HepG2 (cell line): ENCODE data around the gene TYMS. TPM values are rescaled to one million over a fixed set of nuclear protein-coding genes. Genes with fewer than 3 reads are reported as not detected.
A peak's percentile ranks its signal among the peaks of the same experiment; 100 is the strongest.

Experiments
- CCDC6 ChIP-seq: sonication (generic); formaldehyde crosslinking; IDR thresholded peaks from 2 replicates; pipeline ENCODE4 v1.8.1; 2022; ENCODE audit warnings: mild to moderate bottlenecking, missing genetic modification reagents, moderate library complexity
- GZF1 ChIP-seq: sonication (generic); formaldehyde crosslinking; IDR thresholded peaks from 2 replicates; pipeline ENCODE4 v1.5.1; 2020; ENCODE audit warnings: mild to moderate bottlenecking, missing genetic modification reagents
- HDAC1 ChIP-seq: sonication (generic); formaldehyde crosslinking; IDR thresholded peaks from 2 replicates; pipeline ENCODE4 v1.5.1; 2020; ENCODE audit warnings: mild to moderate bottlenecking, missing genetic modification reagents
- HMG20A ChIP-seq: IDR thresholded peaks from 2 replicates; pipeline ENCODE4 v1.6.1; 2016; ENCODE audit warnings: borderline replicate concordance
- HNF4G ChIP-seq, 2 experiments: sonication (generic) in 1 of 2; formaldehyde crosslinking in 1 of 2; IDR thresholded peaks; 2 replicates each; pipeline versions ENCODE4 v1.4.0 to v1.6.1; 2011 to 2020; ENCODE audit warnings: borderline replicate concordance in 2 of 2, low read depth in 2 of 2, mild to moderate bottlenecking in 2 of 2, low read length in 1 of 2, missing genetic modification reagents in 1 of 2, moderate library complexity in 1 of 2
- KLF15 ChIP-seq: sonication (generic); formaldehyde crosslinking; IDR thresholded peaks from 2 replicates; pipeline ENCODE4 v1.8.1; 2023; ENCODE audit warnings: borderline replicate concordance, mild to moderate bottlenecking, inconsistent platforms, missing genetic modification reagents, mixed read lengths
- MBD4 ChIP-seq: IDR thresholded peaks from 2 replicates; pipeline ENCODE4 v1.6.1; 2012; ENCODE audit warnings: low read length, inconsistent platforms, borderline replicate concordance
- NR2F2 ChIP-seq: IDR thresholded peaks from 2 replicates; pipeline ENCODE4 v1.6.1; 2012; ENCODE audit warnings: low read depth, inconsistent platforms, borderline replicate concordance
- RAD51 ChIP-seq: fragments of 450-650 bp; IDR thresholded peaks from 2 replicates; pipeline ENCODE4 v1.6.1; 2016; ENCODE audit warnings: borderline replicate concordance
- SOX13 ChIP-seq, 3 experiments: fragments of 450-650 bp in 1 of 3; sonication (generic) in 1 of 3; formaldehyde crosslinking in 1 of 3; IDR thresholded peaks in 2 of 3; conservative IDR thresholded peaks in 1 of 3; 2 replicates each; pipeline versions ENCODE4 v1.5.0 to v1.6.1; 2016 to 2020; ENCODE audit warnings: antibody characterized with exemption in 1 of 3, mild to moderate bottlenecking in 1 of 3, missing compliant biosample characterization in 1 of 3, missing genetic modification reagents in 1 of 3, moderate library complexity in 1 of 3
- SRSF9 ChIP-seq: fragments of 200-400 bp; formaldehyde crosslinking; IDR thresholded peaks from 2 replicates; pipeline ENCODE4 v1.6.1; 2018; ENCODE audit warnings: borderline replicate concordance, mild to moderate bottlenecking, low read depth, low read length; ENCODE audit not compliant: insufficient read depth, poor library complexity, severe bottlenecking
- TSC22D2 ChIP-seq: sonication (generic); formaldehyde crosslinking; IDR thresholded peaks from 2 replicates; pipeline ENCODE4 v1.5.1; 2020; ENCODE audit warnings: missing genetic modification reagents, mild to moderate bottlenecking, borderline replicate concordance
- ZNF570 ChIP-seq: sonication (generic); formaldehyde crosslinking; IDR thresholded peaks from 2 replicates; pipeline ENCODE4 v1.4.0; 2020; ENCODE audit warnings: mild to moderate bottlenecking, missing genetic modification reagents, borderline replicate concordance
- ZNF614 ChIP-seq: IDR thresholded peaks from 2 replicates; pipeline ENCODE4 v1.6.1; 2018; ENCODE audit warnings: missing biosample characterization, missing genetic modification reagents, inconsistent platforms, borderline replicate concordance
- ZNF788 ChIP-seq: sonication (generic); formaldehyde crosslinking; IDR thresholded peaks from 2 replicates; pipeline ENCODE4 v1.5.0; 2020; ENCODE audit warnings: mild to moderate bottlenecking, missing genetic modification reagents, borderline replicate concordance
- ZNF891 ChIP-seq: sonication (generic); formaldehyde crosslinking; IDR thresholded peaks from 2 replicates; pipeline ENCODE4 v1.5.0; 2020; ENCODE audit warnings: mild to moderate bottlenecking, missing genetic modification reagents
- polyA plus RNA-seq, 8 experiments: library from polyadenylated mRNA; depleted of rRNA in 3 of 8; stranded (reverse) in 7 of 8; unstranded in 1 of 8; fragments of >200 nt; fragmentation: Illumina TruSeq in 4 of 8; extraction: Trizol in 4 of 8; gene quantifications; 2 replicates each; pipeline versions ENCODE4 v1.2.1 to v1.2.3, GENCODE V29; 2011 to 2016; ENCODE audit warnings: low read depth in 4 of 8, missing spikeins in 1 of 8, mixed read lengths in 1 of 8; ENCODE audit not compliant: insufficient read depth in 1 of 8
- total RNA-seq, 5 experiments: library from RNA; depleted of rRNA; stranded (reverse); fragments of >200 nt; fragmentation: Illumina TruSeq; extraction: Trizol; gene quantifications; 2 replicates each; pipeline ENCODE4 v1.2.3, GENCODE V29; 2016; ENCODE audit warnings: low read depth in 1 of 5
- TF ChIP-seq, protein P1 (sequence below): sonication (generic); formaldehyde crosslinking; IDR thresholded peaks from 2 replicates; pipeline ENCODE4 v1.9.0; 2021; ENCODE audit warnings: missing genetic modification reagents, borderline replicate concordance
- TF ChIP-seq, protein P2 (sequence below): sonication (generic); formaldehyde crosslinking; IDR thresholded peaks from 2 replicates; pipeline ENCODE4 v1.4.0; 2020; ENCODE audit warnings: missing genetic modification reagents, mild to moderate bottlenecking, borderline replicate concordance
- TF ChIP-seq, protein P3 (sequence below): sonication (generic); formaldehyde crosslinking; IDR thresholded peaks from 2 replicates; pipeline ENCODE4 v1.4.0; 2020; ENCODE audit warnings: missing genetic modification reagents, mild to moderate bottlenecking, borderline replicate concordance

TYMS gene
- total and polyA plus RNA-seq, 2 of the 13 experiments (the other 11 are each of a cell fraction or from before 2014, with no cell fraction given): 80.1 to 106 TPM

DNA sequence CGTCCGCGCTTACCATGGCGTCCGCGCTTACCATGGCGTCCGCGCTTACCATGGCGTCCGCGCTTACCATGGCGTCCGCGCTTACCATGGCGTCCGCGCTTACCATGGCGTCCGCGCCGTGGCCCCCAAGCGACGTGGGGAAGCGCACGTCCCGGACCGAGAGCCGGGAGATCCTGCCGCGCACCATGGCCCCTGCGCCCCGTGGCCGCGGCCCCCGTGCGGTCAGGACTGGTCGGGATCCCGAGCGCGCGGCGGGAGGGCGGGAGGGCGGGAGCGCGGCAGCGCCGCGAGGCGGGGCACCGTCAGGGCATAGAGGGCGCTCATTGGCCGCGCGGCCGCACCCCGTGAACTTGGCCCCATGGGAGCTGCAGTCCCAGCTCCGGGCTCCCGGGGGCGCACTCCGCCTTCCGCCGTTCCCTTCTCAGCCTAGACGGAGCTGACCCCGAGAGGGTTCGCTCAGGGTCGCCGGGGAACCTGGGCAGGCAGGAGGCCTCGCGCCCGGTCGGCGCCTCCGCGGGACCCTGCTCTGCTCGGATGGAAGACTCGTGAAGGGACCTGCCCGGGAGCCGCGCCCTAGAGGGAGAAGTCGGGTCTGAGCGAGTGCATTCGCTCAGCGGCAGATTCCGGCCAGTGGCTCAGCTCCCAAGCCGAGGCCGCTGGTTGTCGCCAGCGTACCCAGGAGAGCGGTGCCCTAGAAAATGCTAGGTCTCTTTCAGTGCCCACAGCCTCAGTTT is 55.1 kb downstream of the TYMS start, which contains the start of gene ENOSF1 (continued):
- TF ChIP-seq ZNF570 (CRISPR knock-in tag): no peak
- TF ChIP-seq ZNF788: no peak; the same call in 1 of the 2 replicates
- TF ChIP-seq HMG20A (CRISPR knock-in tag): no peak
- TF ChIP-seq HNF4G (IDR thresholded peaks at IDR 0.05; ENCODE audit: borderline replicate concordance, low read depth, low read length): no peak
- TF ChIP-seq HNF4G (CRISPR knock-in tag; IDR thresholded peaks at IDR 0.05; ENCODE audit: borderline replicate concordance, low read depth): no peak
- TF ChIP-seq MBD4: no peak
- TF ChIP-seq HDAC1 (CRISPR knock-in tag): peak; percentile 80
- TF ChIP-seq CCDC6 (CRISPR knock-in tag): no peak; the same call in 1 of the 2 replicates
- TF ChIP-seq RAD51: no peak
- no peak for TF ChIP-seq NR2F2
- TF ChIP-seq ZNF614 (CRISPR knock-in tag): 0 out of 2 replicates have a peak, but pooled peaks have one; percentile 32
- no peak for TF ChIP-seq KLF15 (CRISPR knock-in tag)
- TF ChIP-seq, protein P1, sequence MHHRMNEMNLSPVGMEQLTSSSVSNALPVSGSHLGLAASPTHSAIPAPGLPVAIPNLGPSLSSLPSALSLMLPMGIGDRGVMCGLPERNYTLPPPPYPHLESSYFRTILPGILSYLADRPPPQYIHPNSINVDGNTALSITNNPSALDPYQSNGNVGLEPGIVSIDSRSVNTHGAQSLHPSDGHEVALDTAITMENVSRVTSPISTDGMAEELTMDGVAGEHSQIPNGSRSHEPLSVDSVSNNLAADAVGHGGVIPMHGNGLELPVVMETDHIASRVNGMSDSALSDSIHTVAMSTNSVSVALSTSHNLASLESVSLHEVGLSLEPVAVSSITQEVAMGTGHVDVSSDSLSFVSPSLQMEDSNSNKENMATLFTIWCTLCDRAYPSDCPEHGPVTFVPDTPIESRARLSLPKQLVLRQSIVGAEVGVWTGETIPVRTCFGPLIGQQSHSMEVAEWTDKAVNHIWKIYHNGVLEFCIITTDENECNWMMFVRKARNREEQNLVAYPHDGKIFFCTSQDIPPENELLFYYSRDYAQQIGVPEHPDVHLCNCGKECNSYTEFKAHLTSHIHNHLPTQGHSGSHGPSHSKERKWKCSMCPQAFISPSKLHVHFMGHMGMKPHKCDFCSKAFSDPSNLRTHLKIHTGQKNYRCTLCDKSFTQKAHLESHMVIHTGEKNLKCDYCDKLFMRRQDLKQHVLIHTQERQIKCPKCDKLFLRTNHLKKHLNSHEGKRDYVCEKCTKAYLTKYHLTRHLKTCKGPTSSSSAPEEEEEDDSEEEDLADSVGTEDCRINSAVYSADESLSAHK (CRISPR knock-in tag): no peak
- TF ChIP-seq GZF1 (CRISPR knock-in tag): no peak
- no peak; the same call in 1 of the 2 replicates for TF ChIP-seq ZNF891
- TF ChIP-seq, protein P2, sequence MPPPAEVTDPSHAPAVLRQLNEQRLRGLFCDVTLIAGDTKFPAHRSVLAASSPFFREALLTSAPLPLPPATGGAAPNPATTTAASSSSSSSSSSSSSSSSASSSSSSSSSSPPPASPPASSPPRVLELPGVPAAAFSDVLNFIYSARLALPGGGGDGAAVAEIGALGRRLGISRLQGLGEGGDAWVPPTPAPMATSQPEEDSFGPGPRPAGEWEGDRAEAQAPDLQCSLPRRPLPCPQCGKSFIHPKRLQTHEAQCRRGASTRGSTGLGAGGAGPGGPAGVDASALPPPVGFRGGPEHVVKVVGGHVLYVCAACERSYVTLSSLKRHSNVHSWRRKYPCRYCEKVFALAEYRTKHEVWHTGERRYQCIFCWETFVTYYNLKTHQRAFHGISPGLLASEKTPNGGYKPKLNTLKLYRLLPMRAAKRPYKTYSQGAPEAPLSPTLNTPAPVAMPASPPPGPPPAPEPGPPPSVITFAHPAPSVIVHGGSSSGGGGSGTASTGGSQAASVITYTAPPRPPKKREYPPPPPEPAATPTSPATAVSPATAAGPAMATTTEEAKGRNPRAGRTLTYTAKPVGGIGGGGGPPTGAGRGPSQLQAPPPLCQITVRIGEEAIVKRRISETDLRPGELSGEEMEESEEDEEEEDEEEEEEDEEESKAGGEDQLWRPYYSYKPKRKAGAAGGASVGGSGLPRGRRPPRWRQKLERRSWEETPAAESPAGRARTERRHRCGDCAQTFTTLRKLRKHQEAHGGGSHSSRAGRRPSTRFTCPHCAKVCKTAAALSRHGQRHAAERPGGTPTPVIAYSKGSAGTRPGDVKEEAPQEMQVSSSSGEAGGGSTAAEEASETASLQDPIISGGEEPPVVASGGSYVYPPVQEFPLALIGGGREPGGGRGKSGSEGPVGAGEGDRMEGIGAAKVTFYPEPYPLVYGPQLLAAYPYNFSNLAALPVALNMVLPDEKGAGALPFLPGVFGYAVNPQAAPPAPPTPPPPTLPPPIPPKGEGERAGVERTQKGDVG: no peak
- TF ChIP-seq, protein P3, sequence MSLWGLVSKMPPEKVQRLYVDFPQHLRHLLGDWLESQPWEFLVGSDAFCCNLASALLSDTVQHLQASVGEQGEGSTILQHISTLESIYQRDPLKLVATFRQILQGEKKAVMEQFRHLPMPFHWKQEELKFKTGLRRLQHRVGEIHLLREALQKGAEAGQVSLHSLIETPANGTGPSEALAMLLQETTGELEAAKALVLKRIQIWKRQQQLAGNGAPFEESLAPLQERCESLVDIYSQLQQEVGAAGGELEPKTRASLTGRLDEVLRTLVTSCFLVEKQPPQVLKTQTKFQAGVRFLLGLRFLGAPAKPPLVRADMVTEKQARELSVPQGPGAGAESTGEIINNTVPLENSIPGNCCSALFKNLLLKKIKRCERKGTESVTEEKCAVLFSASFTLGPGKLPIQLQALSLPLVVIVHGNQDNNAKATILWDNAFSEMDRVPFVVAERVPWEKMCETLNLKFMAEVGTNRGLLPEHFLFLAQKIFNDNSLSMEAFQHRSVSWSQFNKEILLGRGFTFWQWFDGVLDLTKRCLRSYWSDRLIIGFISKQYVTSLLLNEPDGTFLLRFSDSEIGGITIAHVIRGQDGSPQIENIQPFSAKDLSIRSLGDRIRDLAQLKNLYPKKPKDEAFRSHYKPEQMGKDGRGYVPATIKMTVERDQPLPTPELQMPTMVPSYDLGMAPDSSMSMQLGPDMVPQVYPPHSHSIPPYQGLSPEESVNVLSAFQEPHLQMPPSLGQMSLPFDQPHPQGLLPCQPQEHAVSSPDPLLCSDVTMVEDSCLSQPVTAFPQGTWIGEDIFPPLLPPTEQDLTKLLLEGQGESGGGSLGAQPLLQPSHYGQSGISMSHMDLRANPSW (CRISPR knock-in tag): no peak
- TF ChIP-seq TSC22D2 (CRISPR knock-in tag): no peak
- no peak for TF ChIP-seq SOX13 (IDR thresholded peaks at IDR 0.05)
- peak in 1 of 2 experiments; percentile 28; a peak in 1 of 4 replicates for TF ChIP-seq SOX13 (CRISPR knock-in tag; conservative IDR thresholded peaks at IDR 0.05 in 1 of 2, IDR thresholded peaks at IDR 0.05 in 1 of 2)
- no peak for TF ChIP-seq SRSF9
